Jurkat, Clone E6-1 (cell line): Measurements from ENCODE around the gene WDFY4.

Source experiments
- DNase-seq: peaks from one replicate; pipeline ENCODE4 v3.0.0-alpha.2; 2011; ENCODE audit warnings: low read depth, low spot score
- H3K4me3 ChIP-seq: 2 replicates; pipeline ENCODE4 v1.5.1; 2011; ENCODE audit warnings: mild to moderate bottlenecking, low read length, control low read depth, moderate library complexity

WDFY4 gene

DNA sequence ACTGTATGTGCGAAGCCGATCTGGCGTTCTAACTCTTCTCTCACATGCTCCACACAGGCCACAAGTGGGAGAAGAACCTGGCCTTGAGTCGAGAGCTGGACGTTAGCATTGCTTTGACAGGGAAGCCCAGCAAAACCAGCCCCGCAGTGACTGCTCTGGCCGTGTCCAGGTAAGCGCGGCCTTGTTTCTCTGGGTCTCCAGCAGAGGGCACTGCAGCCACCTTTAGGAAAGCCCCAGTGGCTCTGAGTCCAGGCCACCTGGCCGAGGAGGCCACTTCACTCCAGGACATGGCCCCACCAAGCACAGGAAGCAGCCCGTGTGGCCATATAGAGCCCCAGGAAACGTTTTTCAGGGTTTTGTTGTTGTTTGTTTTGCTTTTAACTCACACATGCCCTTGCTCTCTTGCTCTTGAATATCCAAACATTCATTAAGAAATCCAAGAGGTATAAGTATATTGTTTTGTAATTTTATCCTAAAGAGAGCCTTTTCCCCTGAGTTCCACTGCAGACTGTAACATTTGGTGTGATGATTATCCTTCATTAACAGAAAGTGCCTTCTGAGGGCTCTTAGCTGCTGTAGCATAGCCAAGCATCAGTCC is 296.7 kb downstream of the WDFY4 start:
- H3K4me3 ChIP-seq: no peak overlapping the region
- peak; percentile 5 for DNase-seq

DNA sequence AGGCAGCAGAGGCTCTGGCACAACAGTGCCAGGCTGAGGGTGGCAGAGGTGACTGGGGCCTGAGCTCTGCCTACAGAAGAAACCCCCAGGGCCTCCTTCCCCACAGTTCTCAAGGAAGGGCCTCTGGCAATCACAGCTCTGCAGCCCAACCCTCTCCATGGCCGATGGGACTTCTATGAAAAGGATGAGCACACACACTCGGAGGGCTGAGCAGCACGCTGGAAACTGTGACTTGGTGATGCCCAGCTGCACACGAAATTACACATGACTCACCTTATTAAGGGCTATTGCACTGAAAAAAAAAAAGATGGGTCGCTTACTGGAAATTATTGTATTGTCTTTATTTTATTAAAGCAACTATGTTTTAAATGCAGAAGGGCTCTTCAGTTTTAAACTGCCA is 297.9 kb downstream of the WDFY4 start:
- no peak for DNase-seq
- no peak overlapping the region for H3K4me3 ChIP-seq

DNA sequence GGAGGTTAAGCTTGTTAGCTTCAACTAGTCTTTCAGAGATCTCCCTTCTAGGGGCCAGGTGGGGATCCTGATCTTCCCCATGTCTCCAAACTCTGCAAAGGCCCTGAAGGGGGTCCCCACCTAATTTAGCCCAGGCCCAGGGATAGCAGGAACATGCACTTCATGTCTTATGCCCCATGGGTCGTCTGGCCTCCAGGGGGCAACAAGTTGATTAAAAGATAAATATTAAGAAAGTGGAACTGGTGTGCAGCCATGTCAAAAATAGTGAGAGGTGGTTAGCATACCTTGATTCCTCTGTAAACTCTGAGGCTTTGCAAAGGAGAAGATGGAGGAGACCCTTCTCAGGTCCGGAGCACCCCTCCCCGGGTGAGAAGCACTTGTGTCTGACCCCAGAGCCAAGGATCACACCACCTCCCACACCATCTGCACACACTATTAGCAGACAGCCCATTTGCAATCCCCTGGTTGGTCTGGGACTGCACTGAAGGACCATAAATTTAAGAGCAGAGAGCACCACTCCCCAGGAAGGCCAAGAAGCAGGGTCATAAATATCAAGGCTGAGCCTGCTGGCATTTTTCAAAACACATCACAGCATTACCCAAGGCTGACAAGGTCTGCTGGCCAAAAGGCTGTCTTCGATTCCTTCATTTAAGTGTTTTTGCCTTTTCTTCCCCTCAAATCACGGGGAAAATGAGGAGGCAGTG is 299.1 kb downstream of the WDFY4 start:
- no peak for DNase-seq
- H3K4me3 ChIP-seq: no peak overlapping the region

DNA sequence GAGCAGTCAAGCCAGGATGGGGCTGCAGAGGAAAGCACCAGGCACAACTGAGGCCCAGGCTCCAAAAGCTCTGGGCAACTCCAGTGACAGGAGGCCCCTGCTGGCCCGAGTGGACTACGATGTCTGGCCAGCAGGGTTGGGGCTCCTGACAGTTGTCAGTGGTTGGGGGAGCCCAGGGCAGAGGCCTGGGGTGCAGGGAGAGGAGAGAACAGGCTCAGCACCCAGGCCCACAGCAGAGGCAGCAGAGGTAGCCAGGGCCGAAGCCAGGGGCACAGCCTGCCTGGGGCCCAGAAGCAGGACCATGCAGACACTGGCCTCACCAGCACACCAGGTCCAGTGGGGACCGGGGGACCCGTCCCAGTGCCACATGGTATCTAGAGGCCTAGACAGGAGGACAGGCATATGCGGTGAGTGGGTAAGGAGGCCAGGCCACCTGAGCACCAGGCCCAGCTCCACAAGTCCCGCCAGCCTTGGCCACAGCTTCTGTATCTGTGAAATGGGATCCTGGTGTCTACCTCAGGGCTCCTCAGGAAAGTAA is 301.0 kb downstream of the WDFY4 start:
- no peak for DNase-seq

DNA sequence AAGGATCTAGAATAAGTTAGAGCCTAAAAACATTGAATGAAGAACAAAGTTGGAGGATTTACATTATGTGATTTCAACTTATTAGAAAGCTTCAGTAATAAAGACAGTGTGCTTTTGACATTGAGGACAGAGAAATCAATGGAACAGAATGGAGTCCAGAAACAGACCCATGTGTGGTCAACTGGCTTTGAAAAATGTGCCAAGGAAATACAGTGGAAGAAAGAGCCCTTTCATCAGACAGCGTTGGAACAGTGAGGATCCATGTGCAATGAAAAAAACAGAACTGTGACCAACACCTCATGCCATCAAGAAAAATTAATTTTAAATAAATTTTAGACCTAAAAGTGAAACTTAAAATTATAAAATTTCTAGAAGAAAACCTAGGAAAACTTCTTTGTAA is 305.6 kb downstream of the WDFY4 start:
- DNase-seq: no peak
- H3K4me3 ChIP-seq: no peak overlapping the region

More for the DNA sequence above, 301.0 kb downstream of the WDFY4 start:
- no peak overlapping the region for H3K4me3 ChIP-seq

DNA sequence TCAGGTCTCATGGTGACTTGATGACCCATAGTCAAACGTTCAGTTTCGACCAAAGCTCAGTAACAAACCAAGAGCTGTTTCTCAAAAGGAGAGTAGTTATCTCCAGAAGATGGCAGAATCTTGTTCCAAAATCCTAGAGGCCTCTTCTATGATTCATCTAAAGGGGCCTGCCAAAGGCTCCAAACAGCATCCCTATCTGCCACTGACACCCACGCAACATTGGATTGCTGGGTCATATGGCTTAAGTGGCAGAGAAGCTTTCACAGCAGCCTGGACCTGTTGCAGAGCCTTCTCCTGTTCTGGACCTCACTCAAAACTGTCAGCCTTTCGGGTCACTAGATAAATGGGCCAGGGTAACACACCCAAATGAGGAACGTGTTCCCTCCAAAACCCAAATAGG is 309.0 kb downstream of the WDFY4 start:
- H3K4me3 ChIP-seq: no peak overlapping the region
- no peak for DNase-seq

DNA sequence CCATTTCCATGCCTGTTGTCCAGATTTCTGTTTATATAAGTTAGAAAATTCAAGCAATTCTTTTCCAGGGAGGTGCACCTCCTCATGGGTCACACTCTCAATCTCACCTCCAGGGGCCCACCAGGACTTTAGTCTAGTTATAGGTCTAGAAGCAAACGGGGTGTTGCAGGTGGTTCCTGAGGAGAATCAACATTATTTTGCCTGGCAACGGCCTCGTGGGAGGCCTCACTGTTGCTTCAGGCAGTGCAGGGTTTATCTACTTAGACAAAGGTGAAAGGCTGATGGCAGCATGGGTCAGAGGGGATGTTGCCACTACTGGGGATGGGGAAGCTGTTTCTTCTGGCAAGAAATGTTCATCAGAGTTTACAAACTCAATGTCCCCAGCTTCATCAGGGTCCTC is 311.7 kb downstream of the WDFY4 start:
- no peak overlapping the region for H3K4me3 ChIP-seq
- no peak for DNase-seq

DNA sequence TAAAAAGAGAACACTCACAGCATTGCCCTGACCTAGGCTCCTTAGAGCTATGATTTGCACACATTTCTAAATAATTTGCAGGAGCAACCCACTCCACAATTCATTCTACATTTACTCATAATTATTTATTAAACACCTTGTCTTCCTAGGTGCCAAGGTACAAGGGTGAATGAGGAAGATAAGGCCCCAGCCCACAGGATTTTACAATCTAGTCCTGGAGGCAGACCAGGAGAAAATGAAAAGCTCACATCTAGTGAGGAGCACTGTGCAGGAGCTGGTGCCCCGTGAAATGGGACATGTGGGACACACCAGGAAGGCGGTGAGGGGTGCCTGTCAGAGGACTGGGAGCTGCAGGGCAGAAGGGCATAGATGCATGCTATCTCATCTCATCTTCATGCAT is 314.7 kb downstream of the WDFY4 start:
- H3K4me3 ChIP-seq: no peak overlapping the region

DNA sequence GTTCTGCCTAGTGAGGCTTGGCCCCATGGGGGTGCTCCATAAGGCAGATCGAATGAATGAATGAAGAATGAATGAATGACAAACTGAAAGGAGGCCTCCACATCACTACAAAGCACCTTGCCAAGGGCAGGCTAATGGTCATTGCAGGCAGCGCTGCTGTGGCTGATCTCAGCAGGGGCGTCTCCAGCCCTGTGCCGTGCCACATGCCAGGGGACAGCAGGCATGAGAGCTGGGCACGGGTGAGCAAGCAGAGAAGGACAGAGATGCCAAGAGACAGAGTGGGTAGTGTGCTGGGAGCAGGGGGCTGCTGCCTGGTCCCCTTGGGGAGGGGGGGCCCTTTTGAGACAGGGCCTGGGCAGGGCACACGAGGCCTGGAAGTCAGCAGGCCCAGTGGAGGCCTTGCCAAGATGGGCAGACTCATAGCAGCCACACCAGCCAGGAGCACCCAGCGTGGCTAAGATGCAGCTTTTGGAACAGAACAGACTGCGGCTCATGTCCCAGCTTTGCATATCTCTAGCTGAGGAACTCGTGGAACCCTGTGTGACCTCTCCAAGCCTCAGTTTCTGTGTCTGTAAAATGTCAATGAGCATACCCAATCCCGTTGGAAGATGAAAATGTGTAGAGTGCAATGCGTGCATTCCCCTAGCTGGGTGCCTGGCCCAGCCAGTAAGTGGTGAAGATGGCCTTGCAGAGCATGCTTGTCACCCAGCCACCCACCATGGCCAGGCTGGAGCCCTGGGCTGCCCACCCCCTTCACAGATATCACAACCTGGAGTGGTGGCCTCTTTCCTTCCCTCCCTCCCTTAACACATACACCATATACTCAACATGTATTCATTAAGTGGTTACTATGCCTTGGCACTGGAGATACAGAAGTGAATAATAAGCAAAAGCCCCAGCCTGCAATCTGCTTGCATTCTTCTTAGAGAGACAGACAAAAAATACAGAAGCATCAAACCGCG is 316.0 kb downstream of the WDFY4 start:
- H3K4me3 ChIP-seq: no peak overlapping the region
- no peak for DNase-seq

More for the DNA sequence above, 314.7 kb downstream of the WDFY4 start:
- DNase-seq: no peak

DNA sequence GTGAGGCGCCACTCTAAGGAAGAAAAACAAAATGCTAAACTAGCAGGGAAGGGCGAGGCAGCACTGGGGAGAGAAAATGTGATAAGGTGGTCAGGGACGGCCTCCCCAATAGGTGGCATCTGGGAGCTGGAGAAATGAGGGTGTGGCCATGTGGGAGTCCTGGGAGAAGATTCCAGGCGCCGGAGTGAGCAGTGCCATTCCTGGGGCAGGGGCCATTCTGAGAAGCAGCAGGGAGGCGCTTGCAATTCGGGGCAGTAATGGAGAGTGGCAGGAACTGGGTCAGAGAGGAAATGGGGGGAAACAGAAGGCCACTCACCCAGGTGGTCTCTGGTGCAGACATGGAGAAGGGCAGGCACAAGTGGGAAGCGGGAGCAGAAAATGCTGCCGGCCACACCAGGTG is 316.7 kb downstream of the WDFY4 start:
- H3K4me3 ChIP-seq: no peak overlapping the region
- no peak for DNase-seq

DNA sequence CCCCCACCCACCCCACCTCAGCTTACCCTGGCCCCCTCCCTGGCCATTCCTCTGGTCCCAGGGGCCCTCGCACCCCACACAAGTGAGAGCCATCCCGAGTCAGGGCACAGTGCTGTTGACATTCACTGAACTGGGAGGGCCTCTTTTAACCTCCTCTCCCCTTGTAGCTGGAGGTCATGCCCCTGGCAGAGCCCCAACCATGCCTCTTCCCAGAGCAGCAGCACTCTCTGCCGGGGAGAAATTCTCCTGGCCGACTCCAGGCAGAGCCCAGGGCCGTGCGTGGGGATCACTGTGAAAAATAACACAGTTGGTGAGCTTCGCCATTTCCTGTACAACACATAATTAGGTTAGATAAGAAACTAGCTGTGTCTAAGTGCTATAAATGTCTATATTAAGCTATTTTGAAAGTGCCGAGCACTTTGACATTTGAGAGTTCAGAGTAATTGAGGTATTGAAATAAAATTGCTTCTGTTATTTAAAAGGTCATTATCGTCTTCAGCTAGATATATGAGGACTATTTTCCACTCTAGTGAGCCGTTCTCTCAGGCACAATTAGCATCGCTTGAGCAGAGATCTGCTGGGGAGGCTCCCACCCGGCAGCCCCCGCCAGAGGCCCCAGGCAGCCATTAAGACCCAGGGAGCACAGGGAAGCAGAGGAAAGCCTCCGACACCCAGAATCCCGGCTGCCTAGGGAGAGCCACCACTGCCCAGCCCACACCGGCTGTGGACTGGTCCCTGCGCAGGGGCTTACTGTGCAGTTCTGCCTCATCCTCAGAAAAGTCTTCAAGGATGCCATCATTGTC is 317.4 kb downstream of the WDFY4 start:
- no peak overlapping the region for H3K4me3 ChIP-seq
- no peak for DNase-seq

DNA sequence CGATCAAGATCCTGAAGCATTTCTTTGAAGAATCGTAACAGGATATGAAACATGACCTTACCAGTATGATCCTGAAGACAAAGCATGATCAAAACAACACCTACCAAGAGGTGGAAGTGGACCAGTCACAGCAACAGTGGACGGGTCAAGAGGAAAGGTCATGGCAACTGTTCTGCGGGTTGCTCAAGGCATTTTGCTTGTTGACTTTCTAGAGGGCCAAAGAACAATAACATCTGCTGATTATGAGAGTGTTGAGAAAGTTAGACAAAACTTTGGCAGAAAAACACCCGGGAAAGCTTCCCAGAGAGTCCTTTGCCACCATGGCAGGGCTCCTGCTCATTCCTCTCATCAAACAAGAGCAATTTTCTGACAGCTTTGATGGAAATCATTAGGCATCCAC is 320.6 kb downstream of the WDFY4 start:
- no peak overlapping the region for H3K4me3 ChIP-seq
- no peak for DNase-seq

DNA sequence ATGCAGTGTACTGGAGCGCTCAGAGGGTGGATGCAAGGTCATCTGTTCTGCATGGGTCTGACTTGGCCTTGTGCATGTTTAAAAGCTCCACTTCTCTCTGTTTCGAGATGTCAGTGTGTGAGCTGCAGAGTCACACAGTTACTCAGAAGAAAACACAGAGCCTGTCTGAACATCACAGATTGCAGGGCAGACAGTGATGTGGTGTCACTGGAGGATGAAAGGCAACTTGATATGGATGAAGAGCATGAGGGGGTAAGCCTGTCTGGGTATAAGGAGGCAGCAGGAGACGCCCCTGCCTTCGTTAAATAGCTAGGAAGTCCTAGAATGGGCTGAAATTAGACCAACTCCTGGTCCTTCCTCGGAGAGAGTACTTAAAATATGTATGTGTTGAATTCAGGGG is 322.5 kb downstream of the WDFY4 start:
- H3K4me3 ChIP-seq: no peak overlapping the region
- DNase-seq: no peak

DNA sequence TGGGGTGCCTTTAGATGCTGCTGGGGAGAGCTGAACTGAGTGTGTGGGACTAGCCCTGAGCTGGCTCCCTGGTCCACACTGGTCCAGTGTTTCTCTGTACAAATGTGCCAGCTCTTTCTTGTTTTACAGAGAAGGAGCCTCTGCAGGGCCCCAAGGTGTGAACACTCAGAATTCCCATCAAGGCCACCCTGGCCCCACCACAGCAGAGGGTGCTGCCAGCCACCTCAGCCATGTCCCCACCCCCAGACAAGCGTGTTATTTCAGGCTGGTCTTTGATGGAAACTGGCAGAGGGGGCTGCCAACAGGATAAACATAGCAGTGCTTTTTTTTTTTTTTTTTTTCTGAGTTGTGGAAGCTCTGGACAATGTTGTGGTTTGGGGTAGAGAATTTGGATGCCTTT is 323.4 kb downstream of the WDFY4 start:
- no peak for DNase-seq

DNA sequence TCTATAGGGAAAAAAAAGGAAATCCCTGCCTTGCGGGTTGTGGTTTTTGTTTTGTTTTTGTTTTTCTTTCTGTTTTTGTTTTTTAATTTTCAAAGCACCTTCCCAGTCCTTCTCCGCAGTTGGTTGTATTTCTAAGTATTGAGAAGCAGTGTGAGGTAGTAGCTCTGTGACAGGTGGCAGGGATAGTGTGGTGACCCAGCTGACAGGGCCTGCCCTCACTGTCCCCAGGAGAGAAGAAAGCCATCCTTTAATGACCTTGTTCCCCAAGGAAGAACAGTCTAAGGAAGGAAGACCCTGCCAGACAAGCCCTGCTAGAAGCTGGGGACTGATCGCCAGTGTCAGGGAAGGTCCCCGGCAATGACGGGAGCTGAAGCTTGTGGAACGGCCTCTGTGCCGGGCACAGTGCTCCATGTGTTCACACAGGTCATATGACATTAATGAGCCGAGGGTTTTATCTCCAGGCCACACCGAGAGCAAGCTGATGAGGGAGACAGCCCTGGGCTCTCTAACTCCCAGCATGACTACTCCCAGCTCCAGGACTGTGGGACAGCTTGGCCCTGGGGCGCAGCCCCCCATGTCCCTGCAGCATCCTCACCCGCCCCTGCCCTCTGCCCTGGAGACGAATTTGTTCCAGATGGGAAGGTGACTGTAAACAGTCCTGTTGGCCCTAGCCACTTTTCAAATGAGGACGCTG is 324.0 kb downstream of the WDFY4 start:
- no peak for DNase-seq
- H3K4me3 ChIP-seq: no peak overlapping the region

More for the DNA sequence above, 323.4 kb downstream of the WDFY4 start:
- H3K4me3 ChIP-seq: no peak overlapping the region

DNA sequence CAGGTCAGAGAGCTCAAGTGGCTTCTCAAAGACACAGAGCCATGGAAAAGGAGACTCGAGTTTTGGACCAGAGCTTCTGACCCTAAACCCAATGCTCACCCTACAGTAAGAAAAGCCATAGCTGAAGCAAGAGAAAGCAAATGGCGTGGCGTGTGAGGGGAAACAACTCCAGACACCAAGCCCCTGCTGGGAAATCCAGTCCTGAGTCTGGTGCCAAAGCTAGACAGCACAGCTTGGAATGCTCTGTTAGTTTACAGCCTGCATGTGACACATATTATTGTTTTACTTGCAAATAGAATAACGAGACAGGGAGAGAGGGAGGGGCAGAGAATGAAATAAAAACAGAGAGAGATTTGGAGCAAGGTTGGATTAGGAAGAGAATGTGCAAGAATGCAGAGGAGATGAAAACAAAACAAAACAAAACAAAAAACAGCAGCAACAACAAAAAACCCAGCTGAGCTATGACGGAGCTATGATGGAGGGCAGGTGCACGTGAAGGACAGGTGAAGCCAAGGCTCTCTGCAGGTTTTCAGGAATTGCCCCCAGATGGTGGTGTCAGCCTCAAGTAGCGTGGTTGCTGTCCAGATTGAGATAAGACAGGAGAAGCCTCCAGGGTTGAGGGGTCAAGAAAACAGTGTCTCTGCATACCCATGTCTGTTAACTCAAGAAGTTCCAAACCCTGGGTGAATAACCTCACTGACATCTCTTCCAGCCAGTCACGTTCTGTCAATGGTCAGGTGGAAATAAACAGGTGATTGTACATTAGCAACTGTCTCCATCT is 324.7 kb downstream of the WDFY4 start:
- H3K4me3 ChIP-seq: no peak overlapping the region
- DNase-seq: no peak

DNA sequence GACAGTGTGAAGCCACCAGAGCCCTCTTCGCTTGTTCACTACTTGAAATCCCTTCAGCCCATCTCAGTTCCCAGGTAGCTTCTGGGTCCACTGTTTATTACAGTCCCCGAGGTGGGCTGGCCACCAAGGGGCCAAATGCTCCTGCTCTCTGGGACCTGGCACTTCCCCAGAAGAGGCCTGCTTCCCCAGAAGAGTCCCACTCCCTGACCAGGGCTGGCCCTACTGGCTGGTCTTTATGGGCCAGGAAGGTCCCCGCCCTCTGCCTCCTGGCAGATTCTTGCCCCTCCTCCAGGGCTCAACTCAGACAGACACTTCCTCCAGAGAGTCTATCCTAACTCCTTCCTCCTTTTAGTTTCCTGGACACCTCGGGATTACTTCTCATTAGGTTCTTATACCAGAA is 325.6 kb downstream of the WDFY4 start:
- H3K4me3 ChIP-seq: no peak overlapping the region
- DNase-seq: no peak

DNA sequence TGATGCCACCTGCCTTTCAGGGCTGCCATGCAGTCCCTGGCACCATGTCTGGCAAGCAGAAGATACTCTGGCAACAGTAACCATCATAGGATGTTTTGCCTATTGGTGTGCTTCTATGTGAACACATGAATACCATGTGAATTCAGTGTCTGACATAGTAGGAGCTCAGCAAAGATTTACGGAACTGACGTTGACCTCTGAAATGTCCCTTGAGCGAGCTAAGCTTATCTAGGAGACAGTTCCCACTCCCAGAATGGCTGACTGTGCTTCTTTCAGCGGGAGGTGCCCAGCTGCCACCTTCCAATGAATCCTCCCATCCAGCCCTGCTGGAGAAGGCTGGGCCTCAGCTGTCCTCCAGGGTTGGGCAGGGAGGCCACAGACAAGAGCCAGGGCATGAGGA is 326.2 kb downstream of the WDFY4 start:
- no peak for DNase-seq

More for the DNA sequence above, 326.2 kb downstream of the WDFY4 start:
- H3K4me3 ChIP-seq: no peak overlapping the region
